ENCODE measurements around the gene SLC6A19. TPM values are rescaled to one million over a fixed set of nuclear protein-coding genes. Genes with fewer than 3 reads are reported as not detected.
"Not testable (repeated sequence)": the region's sequence is repeated elsewhere in the genome, so short reads cannot be mapped to it uniquely, and the experiment has no call there.

SLC6A19 gene
- total RNA-seq, 1 donor from 2014 or later: not detected

DNA sequence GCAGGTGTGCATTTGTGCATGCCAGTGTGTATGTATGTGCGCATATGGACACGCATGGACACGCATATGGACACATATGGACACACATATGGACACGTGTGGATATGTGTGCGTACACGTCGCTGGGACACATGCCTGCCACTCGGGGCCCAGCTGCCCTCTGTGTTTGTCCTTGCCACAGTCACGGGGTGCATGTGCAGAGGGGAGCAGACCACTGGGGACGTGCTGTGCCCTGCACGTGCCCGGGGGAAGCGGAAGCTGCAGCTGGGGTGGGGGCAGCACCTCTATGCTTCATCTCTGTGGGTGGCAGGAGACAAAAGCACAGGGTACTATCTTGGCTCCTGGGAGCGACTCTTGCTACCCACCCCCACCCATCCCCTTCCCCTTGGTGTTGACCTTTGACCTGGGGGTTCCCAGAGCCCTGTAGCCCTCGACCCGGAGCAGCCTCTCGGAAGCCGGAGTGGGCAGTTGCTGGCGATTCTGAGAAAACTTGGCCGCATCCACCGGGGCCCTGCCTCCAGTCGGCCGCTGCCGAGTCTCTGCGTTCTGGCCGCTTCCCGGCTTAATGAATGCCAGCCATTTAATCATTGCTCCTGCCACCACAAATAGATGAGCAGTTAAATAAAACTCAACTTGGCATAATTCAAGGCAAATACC is 21.4 kb downstream of the SLC6A19 start:
- DNase-seq (ENCODE audit: low spot score): no peak

DNA sequence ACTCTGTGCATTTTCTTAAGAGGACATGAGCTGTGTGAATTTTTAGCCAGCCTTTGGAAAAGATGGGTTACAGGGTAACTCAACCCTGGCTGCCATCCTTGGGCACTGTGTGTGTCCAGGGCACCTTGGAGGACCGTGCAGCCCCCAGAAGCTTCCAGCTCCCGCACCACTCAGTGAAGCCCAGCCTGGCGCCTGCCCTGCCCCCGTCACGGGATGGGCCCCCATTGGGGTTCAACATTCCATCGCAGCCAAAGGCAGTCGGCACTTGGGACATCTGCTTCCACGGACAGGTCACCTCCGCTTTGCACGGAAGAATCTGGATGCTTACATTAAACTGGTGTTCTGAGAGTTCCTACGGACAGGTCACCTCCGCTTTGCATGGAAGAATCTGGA is 21.9 kb downstream of the SLC6A19 start:
- DNase-seq (ENCODE audit: low spot score): no peak

DNA sequence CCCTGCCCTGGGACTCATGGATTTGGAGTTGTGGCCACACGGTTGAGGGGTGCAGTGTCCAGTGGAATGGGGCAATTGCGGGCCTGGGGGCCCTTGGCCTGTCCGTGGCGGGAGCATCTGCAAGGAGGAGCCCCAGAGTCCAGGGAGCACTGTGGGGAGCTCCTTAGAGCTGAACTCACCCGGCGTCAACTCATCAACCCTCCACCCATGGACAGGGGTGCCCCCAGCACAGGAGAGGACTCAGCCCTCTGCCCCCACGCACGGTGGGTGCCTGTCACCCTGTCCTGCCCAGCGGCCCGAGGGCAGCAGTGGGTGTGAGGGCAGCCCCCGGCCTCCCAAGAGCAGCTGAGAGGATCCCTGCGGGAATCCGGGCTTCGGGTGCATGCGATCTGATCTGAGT is 23.2 kb downstream of the SLC6A19 start:
- DNase-seq (ENCODE audit: low spot score): no peak

DNA sequence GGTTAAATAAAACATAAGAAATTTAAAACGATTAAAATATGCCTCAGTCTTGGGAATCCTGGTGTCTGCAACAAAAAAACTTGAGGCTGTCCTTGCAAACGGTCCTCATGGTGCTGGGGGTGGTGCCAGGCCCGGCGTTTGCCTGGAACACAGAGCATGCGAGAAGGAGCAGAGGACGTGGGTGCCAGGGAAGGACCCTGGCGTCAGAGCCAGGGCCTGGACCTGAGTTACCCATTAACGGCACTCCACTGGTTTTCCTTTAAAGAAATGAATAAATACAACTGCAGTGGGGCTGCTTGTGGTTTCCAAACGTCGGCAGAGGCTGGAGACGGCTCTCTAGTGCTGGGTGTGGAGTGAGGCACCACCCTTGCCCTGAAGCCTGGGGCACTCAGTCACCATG is 23.7 kb downstream of the SLC6A19 start, which contains the start of gene SLC6A18:
Gene SLC6A18 (plus strand): TSS at position 301 of the 400 bp plus-strand sequence. CDS start 97 bp downstream, at position 398.
- no peak for DNase-seq (ENCODE audit: low spot score)

DNA sequence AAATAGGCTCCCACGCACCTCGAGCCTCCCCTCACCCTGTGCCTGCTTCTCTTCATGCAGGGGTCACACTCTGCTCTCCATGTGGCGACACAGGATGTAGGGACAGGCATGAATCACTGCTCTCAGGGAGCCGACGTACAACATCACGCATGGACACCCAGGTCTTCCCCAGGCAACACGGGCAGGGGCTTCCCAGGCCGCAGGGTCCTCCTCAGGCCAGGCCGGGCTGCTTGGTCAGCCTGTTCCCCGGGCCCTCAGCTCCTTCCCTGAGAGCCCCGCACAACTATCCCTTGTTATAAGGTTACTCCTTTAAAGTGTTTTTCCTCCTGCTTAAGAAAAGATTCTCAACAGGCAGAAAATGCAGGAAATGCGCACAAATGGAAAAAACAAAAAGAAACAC is 24.8 kb downstream of the SLC6A19 start:
- no peak for DNase-seq (ENCODE audit: low spot score)

DNA sequence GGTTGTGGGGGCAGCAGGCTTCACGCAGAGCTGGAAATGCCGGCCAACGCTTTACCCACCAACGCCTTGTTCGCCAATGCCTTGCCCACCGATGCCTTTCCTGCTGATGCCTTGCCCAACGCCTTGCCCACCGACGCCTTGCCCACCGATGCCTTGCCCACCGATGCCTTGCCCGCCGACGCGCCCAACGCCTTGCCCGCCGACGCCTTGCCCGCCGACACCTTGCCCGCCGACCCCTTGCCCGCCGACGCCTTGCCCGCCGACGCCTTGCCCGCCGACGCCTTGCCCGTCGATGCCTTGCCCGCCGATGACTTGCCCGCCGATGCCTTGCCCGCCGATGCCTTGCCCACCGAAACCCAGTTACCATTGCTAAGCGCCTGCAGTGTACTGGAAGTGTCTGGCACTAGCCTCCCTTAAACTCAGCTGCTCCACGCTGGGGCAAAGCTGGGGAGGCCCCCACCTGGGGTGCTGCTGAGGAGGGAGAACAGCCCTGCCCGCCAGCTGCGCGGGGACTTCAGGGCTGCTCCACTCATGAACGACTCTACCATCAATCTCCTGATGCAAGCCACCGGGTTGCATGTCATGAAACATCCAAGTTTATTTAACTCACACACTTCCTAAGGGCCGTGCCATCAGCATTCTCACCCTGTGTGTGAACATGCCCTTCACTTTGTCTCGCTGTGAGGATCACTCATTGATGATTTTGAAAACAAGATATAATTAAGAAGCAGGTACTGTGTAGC is 25.6 kb downstream of the SLC6A19 start:
- DNase-seq (ENCODE audit: low spot score): no peak

DNA sequence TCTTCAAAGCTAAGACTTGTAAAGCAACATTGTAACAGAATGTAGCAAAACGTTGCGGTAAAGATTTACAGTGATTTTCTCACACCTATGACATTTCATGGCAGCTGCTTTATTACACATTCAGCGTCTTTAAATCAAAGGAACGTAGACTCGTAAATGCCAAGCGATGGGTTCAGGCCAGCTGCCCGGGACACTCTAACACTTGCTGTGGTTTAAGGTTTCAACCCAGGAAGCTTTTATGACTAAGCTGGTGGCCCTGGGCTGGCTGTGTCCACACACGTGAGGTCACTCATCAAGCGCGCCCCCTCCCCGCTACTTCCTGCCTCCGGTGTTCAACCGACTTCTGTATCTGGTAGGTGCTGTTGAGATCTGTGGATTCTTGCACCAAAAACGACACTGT is 26.3 kb downstream of the SLC6A19 start:
- DNase-seq (ENCODE audit: low spot score): no peak

DNA sequence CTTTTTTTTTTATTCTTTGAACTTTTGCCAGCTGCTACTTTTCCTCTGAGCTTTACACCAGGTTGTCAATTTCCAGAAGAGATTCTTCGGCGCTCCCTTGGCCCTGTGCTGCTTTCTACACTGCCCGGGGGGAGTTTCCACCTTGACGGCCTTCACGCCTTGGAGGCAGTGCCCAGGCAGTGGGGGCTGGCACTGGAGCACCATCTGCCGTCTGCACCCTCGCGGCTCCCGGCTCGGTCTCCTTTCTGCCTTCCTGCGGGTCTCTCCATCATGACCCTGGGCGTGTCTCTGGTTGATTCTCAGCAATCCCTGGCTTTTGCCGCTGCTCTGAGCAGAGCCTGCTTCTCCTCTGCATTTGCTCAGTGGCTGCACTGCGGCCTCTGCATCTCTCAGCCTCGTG is 26.7 kb downstream of the SLC6A19 start:
- no peak for DNase-seq (ENCODE audit: low spot score)

DNA sequence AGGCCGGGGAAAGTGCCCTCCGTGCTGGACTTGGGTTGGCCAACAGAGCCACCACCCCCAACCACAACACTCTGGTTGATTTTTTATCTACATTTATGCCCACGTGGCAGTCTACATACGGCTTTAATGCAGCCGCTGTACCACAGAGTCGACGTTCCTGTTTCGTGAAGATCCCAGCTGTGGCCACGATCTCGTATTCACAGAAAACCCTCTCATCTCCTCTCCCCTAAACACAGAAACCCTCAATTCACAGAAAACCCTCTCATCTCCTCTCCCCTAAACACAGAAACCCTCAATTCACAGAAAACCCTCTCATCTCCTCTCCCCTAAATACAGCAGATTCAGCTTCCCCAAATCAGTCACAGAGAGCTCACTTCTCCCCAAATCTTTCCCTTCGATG is 27.6 kb downstream of the SLC6A19 start:
- DNase-seq (ENCODE audit: low spot score): not testable (repeated sequence)

DNA sequence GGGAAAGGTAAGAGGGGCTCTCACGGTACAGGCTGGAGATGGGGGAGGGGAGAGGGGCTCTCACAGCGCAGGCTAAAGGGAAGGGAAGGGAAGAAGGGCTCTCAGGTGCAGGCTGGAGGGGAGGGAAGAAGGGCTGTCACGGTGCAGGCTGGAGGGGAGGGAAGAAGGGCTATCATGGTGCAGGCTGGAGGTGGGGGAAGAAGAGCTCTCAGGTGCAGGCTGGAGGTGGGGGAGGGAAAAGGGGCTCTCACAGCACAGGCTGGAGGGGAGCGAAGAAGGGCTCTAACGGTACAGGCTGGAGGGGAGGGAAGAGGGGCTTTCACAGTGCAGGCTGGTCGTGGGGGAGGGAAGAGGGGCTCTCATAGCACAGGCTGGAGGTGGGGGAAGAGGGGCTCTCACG is 28.4 kb downstream of the SLC6A19 start:
- DNase-seq (ENCODE audit: low spot score): no peak

DNA sequence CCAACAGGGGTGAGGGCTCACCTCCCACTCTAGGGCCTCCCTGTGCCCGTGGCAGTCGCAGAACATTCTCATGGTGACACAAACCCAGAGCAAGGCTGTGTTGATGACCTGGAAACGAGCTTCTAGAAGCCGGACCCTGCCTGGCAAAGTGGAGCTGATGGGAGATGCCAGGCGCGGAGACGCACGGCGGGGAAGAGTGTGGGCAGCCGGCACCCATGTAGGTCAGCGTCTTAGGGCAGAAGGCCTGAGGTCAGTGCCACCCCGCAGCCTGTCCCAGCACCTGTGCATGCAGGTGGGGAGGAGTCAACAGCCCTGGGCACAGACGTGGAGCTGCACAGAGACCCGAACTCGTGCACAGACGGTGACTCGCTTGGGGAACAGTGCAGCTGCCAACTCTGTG is 29.2 kb downstream of the SLC6A19 start:
- DNase-seq (ENCODE audit: low spot score): no peak

DNA sequence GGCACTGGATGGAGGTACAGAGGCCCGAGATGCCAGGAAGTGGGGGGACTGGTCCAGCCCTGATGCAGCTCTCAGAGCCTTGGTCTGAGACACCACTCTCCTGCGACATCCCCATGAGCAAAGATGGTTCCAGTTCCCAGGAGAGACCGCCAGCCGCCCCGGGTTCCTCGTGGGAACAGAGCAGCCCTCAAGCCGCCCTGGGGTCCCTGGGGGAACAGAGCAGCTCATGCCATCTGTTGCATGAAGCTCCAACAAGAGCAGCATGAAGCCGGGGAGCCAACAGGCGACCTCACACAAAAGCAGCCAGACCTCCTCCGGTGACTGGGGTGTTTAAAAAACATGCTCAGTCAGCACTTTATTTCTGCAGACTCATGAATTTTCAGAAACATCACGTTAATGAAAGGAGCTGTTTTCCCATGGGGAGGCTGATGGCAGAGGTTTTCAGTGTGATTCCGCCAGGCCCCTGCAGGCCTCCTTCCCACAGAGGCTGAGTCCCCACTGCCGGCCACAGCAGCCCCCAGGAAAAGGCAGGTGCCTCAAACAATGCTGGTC is 30.0 kb downstream of the SLC6A19 start:
- no peak for DNase-seq (ENCODE audit: low spot score)

DNA sequence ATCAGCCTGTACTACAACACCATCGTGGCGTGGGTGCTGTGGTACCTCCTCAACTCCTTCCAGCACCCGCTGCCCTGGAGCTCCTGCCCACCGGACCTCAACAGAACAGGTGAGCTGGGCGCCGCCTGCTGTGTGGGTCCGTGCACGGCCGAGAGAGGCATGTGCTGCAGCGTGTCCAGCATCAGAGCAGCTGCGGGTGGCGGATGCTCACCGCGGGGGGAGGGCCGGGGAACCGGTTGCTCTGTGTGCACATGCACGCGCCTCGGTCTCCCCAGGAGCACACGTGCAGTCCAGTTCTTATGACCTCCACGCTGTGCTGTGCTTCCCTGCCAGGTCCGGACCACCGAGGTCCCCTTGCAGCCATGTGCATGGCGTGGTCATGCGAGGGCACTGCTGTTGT is 31.4 kb downstream of the SLC6A19 start:
- no peak for DNase-seq (ENCODE audit: low spot score)

DNA sequence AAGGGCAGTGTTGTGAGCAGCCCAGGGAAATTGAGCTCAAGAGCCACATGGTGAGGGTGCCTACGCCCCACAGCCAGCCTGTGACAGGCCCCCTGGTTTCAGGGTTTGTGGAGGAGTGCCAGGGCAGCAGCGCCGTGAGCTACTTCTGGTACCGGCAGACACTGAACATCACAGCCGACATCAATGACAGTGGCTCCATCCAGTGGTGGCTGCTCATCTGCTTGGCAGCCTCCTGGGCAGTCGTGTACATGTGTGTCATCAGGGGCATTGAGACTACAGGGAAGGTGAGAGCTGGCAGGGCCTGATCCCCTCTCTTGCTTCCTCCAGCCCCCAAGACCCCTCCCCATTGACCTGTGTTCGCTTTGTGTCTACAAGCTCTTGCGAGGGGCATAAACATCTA is 34.0 kb downstream of the SLC6A19 start:
- DNase-seq (ENCODE audit: low spot score): no peak

DNA sequence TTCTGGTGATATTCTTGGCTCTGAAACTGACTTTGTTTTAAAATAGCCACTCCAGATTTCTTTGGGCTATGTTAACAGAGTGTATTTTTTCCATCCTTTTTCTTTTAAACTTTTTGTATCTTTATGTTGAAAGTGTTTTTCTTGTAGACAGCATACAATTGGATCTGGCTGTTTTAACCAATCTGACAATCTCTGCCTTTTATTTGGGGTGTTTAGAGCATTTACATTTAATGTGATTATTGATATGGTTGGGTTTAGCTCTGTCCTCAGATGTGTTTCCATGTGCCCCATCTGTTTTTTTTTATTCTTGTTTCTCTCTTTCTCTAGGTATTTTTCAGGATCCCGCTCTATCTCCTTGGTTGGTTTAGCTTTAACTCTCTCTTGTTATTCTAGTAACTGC is 34.4 kb downstream of the SLC6A19 start:
- DNase-seq (ENCODE audit: low spot score): no peak

DNA sequence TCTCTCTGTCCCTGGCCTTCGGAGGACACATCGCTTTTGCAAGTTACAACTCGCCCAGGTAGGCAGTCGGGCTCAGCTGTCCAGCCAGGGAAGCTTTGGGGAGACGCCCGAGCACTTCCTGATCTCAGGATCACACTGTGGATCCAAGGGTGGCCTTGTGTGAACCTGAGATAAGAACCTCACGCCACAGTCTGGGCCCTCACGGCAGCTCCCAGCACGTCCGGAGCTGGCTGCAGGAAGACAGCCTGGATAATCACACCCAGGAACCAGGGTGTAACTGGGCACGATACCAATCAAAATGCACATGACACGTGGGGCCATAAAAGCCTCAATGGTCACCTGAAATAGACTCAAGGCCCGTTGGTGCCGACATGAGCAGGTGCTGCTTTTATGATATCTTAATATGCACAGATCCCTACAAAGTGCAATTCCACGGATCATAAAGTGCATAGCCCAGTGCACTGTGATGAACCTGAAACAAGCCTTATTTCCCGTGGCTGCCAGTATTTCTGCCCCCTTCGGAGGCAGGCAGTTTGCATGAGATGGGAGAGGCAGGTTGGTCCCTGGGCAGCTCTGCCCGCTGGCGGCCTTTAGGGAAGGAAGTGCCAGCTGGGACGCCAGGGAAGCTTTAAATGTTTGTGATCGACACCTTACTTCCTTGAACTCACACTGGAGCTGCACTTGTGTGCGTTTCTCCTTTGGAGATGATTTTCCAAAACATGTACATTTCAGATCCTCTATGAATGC is 38.3 kb downstream of the SLC6A19 start:
- no peak for DNase-seq (ENCODE audit: low spot score)

DNA sequence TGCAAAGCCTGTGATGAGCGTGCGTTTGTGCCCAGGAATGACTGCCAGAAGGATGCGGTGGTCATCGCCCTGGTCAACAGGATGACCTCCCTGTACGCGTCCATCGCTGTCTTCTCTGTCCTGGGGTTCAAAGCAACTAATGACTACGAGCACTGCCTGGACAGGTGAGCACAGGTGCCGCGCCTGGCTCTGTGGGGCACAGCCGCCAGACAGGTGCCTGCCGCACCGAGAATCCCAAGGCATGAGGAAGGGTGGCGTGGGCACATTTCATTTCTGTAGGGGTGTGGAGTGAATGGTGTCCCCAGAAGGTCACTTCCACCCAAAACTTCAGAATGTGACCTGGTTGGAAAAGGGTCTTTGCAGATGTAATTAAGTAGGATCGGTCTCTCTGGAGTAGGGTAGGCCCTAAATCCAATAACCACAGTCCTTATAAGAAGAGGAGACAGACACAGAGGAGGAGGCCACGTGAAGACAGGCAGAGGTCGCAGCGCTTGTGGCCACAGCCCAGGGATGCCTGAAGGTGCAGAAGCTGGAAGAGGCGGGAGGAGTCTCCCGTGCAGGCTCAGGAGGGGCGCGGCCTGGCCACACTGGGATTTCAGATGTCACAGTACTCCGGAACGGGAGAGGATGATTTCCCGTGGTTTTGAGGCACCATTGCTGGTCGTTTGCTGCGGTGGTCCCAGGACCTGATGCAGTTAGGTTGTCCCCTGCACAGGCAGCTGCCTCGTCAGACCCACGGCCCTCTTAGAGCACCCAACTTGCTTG is 39.3 kb downstream of the SLC6A19 start:
- DNase-seq (ENCODE audit: low spot score): no peak

DNA sequence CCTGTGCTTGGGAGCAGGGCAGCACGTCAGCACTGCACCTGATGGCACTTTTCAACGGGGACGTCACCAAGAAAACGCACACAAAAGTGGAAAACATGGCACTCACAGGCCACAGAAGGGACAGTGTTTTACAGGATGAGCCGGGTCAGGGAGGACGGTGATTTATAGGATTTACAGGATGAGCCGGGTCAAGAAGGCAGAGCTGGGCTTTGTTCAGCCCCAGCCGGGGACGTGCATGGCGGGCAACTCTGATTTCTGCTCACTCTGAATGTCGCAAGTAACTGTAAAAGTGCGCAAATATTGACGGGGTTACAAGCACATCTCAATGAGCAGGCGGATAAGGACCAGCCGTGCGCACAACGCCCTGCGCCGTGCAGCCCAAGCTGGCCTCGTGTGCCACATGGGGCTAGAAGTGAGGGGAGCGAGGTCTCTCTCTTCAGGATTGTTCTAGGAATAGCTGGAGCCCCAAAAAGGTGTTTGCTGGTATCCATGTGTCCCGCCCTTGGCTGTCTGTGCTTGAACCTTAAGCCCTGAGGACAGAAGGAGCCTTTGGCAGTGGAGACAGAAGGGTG is 40.2 kb downstream of the SLC6A19 start:
- DNase-seq (ENCODE audit: low spot score): no peak

DNA sequence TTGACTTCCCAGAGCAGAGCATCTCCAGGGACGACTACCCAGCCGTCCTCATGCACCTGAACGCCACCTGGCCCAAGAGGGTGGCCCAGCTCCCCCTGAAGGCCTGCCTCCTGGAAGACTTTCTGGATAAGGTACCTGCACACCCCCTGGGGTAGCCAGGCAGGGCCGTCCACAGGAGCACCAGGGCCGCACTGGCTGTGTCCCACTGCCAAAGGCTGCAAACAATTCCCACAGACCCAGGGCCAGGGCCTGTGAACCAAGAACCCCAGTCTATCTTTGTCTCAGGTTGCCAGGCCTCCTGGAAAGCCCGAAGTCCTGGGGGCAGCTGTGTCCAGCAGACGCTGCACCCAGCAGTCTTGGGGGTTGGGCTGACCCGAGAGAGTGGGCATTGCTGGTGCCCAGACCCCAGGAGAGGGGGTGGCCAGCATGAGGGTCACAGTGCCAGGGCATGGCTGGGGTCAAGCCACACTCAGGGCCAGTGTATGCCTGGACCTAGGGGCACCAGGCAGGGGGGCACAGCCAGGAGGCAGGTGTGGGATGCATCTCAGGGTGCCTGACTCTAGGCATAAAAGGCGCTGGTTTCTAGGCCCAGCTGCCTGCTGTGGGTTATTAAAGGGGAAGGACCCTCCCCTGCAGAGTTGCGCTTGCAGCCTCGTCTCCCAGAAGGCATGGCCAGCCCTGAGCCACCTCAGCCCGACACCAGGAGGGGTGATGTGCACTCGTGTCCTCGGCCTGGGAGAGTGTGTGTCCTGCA is 41.5 kb downstream of the SLC6A19 start:
- DNase-seq (ENCODE audit: low spot score): no peak

DNA sequence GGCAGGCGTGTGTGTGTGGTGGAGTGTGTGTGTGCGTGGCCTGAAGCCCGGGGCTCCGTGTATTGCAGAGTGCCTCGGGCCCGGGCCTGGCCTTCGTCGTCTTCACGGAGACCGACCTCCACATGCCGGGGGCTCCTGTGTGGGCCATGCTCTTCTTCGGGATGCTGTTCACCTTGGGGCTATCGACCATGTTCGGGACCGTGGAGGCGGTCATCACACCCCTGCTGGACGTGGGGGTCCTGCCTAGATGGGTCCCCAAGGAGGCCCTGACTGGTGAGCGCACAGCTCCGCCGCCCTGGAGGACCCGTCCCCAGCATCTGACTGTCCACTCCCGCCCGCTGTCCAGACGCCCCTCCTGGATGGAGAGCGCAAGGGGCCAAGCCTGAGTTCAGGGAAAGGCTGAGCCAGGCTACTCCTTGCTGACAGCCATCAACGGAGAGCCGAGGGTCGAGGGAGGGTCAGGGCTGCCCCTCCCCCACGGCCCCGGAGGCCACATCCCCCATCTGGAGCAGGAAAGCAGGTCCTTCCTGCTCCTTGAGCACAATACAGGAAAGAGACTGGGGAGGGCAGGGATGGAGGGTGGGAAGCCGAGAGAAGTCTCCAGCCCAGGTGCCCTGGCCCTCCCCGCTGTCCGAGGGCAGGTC is 42.2 kb downstream of the SLC6A19 start:
- DNase-seq (ENCODE audit: low spot score): no peak

Data from ureter (tissue), 1 donor.